Suprapubic skin (tissue), 4 donors: ENCODE data around the gene IQCM. TPM values are rescaled to one million over a fixed set of nuclear protein-coding genes. Genes with fewer than 3 reads are reported as not detected.
A peak's percentile ranks its signal among the peaks of the same experiment; 100 is the strongest.

Experiments used
- DNase-seq, 2 donors: peaks; one replicate each; pipeline ENCODE4 v3.0.0-alpha.2; 2019; ENCODE audit warnings: low spot score in 2 of 2
- H3K27ac ChIP-seq: fragments of 200-600 bp; sonication (generic); one replicate; pipeline ENCODE4 v1.5.1; 2019
- H3K27me3 ChIP-seq: fragments of 200-600 bp; sonication (generic); one replicate; pipeline ENCODE4 v1.5.1; 2019
- H3K36me3 ChIP-seq: fragments of 200-600 bp; sonication (generic); one replicate; pipeline ENCODE4 v1.5.1; 2019
- H3K4me1 ChIP-seq: fragments of 200-600 bp; sonication (generic); one replicate; pipeline ENCODE4 v1.5.1; 2019
- H3K4me3 ChIP-seq: fragments of 200-600 bp; sonication (generic); one replicate; pipeline ENCODE4 v1.5.1; 2019; ENCODE audit warnings: mild to moderate bottlenecking
- H3K9me3 ChIP-seq: fragments of 200-600 bp; sonication (generic); one replicate; pipeline ENCODE4 v1.5.1; 2019
- CTCF ChIP-seq, 2 donors: fragments of 200-600 bp in 1 of 2; fragments of 450-650 bp in 1 of 2; sonication (generic) in 1 of 2; IDR thresholded peaks; one replicate each; pipeline ENCODE4 v1.5.1; 2016 to 2019; ENCODE audit warnings: antibody characterized with exemption in 2 of 2, mild to moderate bottlenecking in 1 of 2, moderate library complexity in 1 of 2
- EP300 ChIP-seq: sonication (generic); formaldehyde crosslinking; IDR thresholded peaks from one replicate; pipeline ENCODE4 v1.6.1; 2017; ENCODE audit warnings: antibody characterized with exemption
- POLR2A ChIP-seq, 2 donors: fragments of 450-650 bp; IDR thresholded peaks; one replicate each; pipeline ENCODE4 v1.6.1; 2017; ENCODE audit warnings: antibody characterized with exemption in 2 of 2, mild to moderate bottlenecking in 2 of 2, moderate library complexity in 2 of 2
- POLR2AphosphoS5 ChIP-seq, 3 donors: sonication (generic); formaldehyde crosslinking; IDR thresholded peaks; one replicate each; pipeline ENCODE4 v1.6.1; 2017; ENCODE audit warnings: antibody characterized with exemption in 3 of 3
- WGBS: methylation state at CpG from one replicate; pipeline ENCODE4 v1.1.5; 2018; 5-methylcytosine and 5-hydroxymethylcytosine counted together
- total RNA-seq, 4 donors: library from RNA; depleted of rRNA; stranded (reverse); fragments of >200 nt; gene quantifications; one replicate each; pipeline ENCODE4 v1.1.0, GENCODE V29; 2016

Gene IQCM
- total RNA-seq, 4 donors from 2014 or later: not detected

DNA sequence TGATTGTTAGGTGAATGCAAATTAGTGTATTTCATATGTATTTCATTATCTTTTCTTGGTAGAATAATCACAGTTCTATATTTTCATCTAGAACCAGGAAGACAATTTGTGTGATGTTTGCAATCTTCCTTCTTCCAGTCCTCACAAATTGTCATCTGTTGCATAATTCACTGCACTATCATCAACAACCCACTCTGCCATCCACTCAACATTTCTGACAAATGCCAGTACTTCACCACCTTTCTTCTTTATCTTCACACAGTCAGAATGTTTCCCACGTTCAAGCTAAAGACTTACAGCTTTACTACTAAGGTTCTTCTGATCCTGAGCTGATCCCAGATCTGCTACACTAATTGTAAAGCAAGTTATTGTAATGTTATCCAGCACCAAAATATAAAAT lies 107.8 kb downstream of the IQCM start:
- Histone ChIP-seq H3K36me3 (no peaks in the 10 kb centered on the region), H3K27me3 (no peaks in the 10 kb centered on the region), H3K9me3 (no peaks in the 10 kb centered on the region), H3K4me3 (no peak overlapping the region), H3K27ac (peak overlapping the region; percentile 4), H3K4me1 (peaks cover 10% of the 10 kb centered on the region)
- TF ChIP-seq EP300: no peak
- TF ChIP-seq POLR2AphosphoS5 (IDR thresholded peaks at IDR 0.05): no peak
- WGBS: 63% methylated on average over 1 of the region's 1 CpG
- DNase-seq: no peak

DNA sequence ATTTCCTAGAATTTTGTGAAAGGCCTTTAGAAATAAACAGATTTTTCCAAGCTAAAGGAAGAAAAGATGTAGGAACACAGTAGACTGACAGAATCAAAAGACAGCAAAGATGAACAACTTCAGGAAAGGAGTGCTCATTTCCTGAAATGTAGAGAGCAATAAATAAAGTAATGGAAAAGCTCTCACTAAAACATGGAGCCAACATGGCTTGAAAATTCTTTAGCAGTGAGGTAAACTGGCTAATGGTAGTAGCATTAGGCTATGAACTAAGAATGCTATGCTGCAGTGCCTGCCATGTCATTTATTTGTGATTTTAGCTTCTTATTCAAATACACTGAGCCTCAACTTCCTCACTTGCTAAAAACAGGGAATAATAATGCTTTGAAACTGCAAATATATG lies 108.7 kb downstream of the IQCM start:
- no peak for DNase-seq
- Histone ChIP-seq H3K4me3 (no peak overlapping the region), H3K36me3 (no peaks in the 10 kb centered on the region), H3K27me3 (no peaks in the 10 kb centered on the region), H3K27ac (no peak overlapping the region), H3K9me3 (no peaks in the 10 kb centered on the region), H3K4me1 (peaks cover 10% of the 10 kb centered on the region)
- TF ChIP-seq CTCF (IDR thresholded peaks at IDR 0.05) (no peak), POLR2A (IDR thresholded peaks at IDR 0.05) (no peak), POLR2AphosphoS5 (IDR thresholded peaks at IDR 0.05) (no peak), EP300 (no peak)

- Histone ChIP-seq H3K9me3 (no peaks in the 10 kb centered on the region), H3K36me3 (no peaks in the 10 kb centered on the region), H3K4me3 (no peak overlapping the region), H3K27me3 (no peaks in the 10 kb centered on the region), H3K27ac (no peak overlapping the region), H3K4me1 (no peaks in the 10 kb centered on the region)
- no peak for DNase-seq
- TF ChIP-seq POLR2A (IDR thresholded peaks at IDR 0.05) (no peak), EP300 (no peak), CTCF (IDR thresholded peaks at IDR 0.05) (no peak)
- 86% methylated on average over 2 of the region's 2 CpGs for WGBS
Measured at GRCh38 chr4:149702414-149703293, 113.0 kb downstream of the IQCM start.

DNA sequence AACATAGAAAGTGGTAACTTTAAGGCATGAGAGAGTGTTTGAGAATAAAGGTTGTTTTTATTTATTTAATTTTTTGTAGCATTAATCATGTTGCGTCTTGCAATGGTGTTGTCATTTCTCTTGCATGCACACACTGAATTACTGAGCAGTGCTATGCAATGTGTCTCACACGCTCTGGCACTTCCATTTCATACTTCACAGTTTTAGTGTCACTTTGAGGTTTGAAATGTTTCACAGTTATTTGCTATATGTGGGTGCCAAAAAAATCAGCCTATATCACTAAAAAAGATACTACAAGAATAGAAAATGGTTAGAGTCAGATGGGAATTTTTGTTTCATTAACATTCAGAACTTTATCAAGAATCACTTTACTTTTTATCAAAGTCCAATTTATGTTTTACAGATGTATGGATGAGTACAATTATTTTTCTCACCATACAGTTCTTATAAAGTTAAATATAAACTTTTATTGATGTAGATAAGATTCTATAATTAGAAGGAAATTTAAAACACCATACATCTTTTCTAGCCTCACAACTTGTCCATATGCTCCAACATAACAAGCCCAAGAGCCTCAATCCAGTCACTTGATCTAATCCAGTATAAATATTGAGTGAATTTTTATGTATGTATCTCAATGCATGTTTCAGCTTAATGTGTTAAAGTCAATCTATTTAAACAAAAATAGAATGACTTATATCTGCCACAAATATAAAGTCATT lies 114.0 kb downstream of the IQCM start:
- no peak for DNase-seq
- H3K4me1 ChIP-seq: no peaks in the 10 kb centered on the region
- H3K27ac ChIP-seq: no peak overlapping the region
- no peak overlapping the region for H3K4me3 ChIP-seq
- TF ChIP-seq EP300 (no peak), POLR2A (IDR thresholded peaks at IDR 0.05) (no peak), POLR2AphosphoS5 (IDR thresholded peaks at IDR 0.05) (no peak), CTCF (IDR thresholded peaks at IDR 0.05) (no peak)
- WGBS: 88% methylated on average over 2 of the region's 2 CpGs
- no peaks in the 10 kb centered on the region for H3K36me3 ChIP-seq
- no peaks in the 10 kb centered on the region for H3K9me3 ChIP-seq
- H3K27me3 ChIP-seq: no peaks in the 10 kb centered on the region

- Histone ChIP-seq H3K9me3 (no peaks in the 10 kb centered on the region), H3K27ac (no peak overlapping the region), H3K4me3 (no peak overlapping the region), H3K36me3 (no peaks in the 10 kb centered on the region), H3K27me3 (no peaks in the 10 kb centered on the region), H3K4me1 (no peaks in the 10 kb centered on the region)
- DNase-seq: no peak
- no peak for TF ChIP-seq CTCF (IDR thresholded peaks at IDR 0.05)
- TF ChIP-seq POLR2A (IDR thresholded peaks at IDR 0.05): no peak
- TF ChIP-seq EP300: no peak
- no peak for TF ChIP-seq POLR2AphosphoS5 (IDR thresholded peaks at IDR 0.05)
- 94% methylated on average over 3 of the region's 3 CpGs for WGBS
Measured at GRCh38 chr4:149700272-149700671, 115.4 kb downstream of the IQCM start.
